Mesendoderm (in vitro differentiated cells): Measurements from ENCODE around the gene PPP1R7.

ENCODE experiments used
- DNase-seq: peaks from one replicate; pipeline ENCODE4 v3.0.0; 2013
- H2AK5ac ChIP-seq: 2 replicates; pipeline ENCODE4 v1.6.1; 2013; ENCODE audit warnings: low read length, inconsistent platforms
- H2BK120ac ChIP-seq: 2 replicates; pipeline ENCODE4 v1.6.1; 2013; ENCODE audit warnings: low read depth, mild to moderate bottlenecking, low read length, moderate library complexity, mixed read lengths
- H2BK15ac ChIP-seq: replicated peaks from 2 replicates; pipeline ENCODE4 v1.6.1; 2013; ENCODE audit warnings: low read depth, mild to moderate bottlenecking, moderate library complexity
- H2BK5ac ChIP-seq: 2 replicates; pipeline ENCODE4 v1.6.1; 2013; ENCODE audit warnings: low read length, inconsistent platforms
- H3K18ac ChIP-seq: 2 replicates; pipeline ENCODE4 v1.6.1; 2013; ENCODE audit warnings: mild to moderate bottlenecking, low read length, mixed read lengths
- H3K23ac ChIP-seq: one replicate; pipeline ENCODE4 v1.6.1; 2013; ENCODE audit warnings: low read length
- H3K27ac ChIP-seq: 2 replicates; pipeline ENCODE4 v1.5.1; 2013; ENCODE audit warnings: low read depth, mild to moderate bottlenecking, inconsistent platforms, low read length, moderate library complexity
- H3K27me3 ChIP-seq: 2 replicates; pipeline ENCODE4 v1.6.1; 2013; ENCODE audit warnings: low read length, control low read depth, mild to moderate bottlenecking, inconsistent platforms; ENCODE audit not compliant: insufficient read depth, poor library complexity
- H3K36me3 ChIP-seq: 2 replicates; pipeline ENCODE4 v1.6.1; 2013; ENCODE audit warnings: low read length, inconsistent platforms; ENCODE audit not compliant: control insufficient read depth, insufficient read depth
- H3K4ac ChIP-seq: one replicate; pipeline ENCODE4 v1.6.1; 2013; ENCODE audit warnings: low read depth, mild to moderate bottlenecking, low read length, moderate library complexity
- H3K4me1 ChIP-seq: 2 replicates; pipeline ENCODE4 v1.6.1; 2013; ENCODE audit warnings: low read depth, low read length, inconsistent platforms; ENCODE audit not compliant: control insufficient read depth
- H3K4me2 ChIP-seq: 2 replicates; pipeline ENCODE4 v1.6.1; 2013; ENCODE audit warnings: low read length
- H3K4me3 ChIP-seq: 2 replicates; pipeline ENCODE4 v1.5.1; 2013; ENCODE audit warnings: mild to moderate bottlenecking, low read length
- H3K56ac ChIP-seq: one replicate; pipeline ENCODE4 v1.6.1; 2013; ENCODE audit warnings: low read length
- H3K79me1 ChIP-seq: 2 replicates; pipeline ENCODE4 v1.6.1; 2013; ENCODE audit warnings: low read length, inconsistent platforms
- H3K79me2 ChIP-seq: 2 replicates; pipeline ENCODE4 v1.6.1; 2013; ENCODE audit warnings: mild to moderate bottlenecking, low read length; ENCODE audit not compliant: control insufficient read depth, insufficient read depth
- H3K9ac ChIP-seq: 2 replicates; pipeline ENCODE4 v1.6.1; 2013; ENCODE audit warnings: low read length, inconsistent platforms
- H4K5ac ChIP-seq: one replicate; pipeline ENCODE4 v1.6.1; 2013; ENCODE audit warnings: low read length
- H4K8ac ChIP-seq: one replicate; pipeline ENCODE4 v1.6.1; 2013; ENCODE audit warnings: low read depth, mild to moderate bottlenecking, control low read depth, low read length, moderate library complexity
- whole genome bisulfite sequencing: extraction: QIAGEN DNeasy Blood & Tissue Kit; methylation state at CpG from one replicate; pipeline ENCODE4 v1.1.7; 2013; ENCODE audit warnings: low lambda C conversion rate, missing lambda C conversion rate; ENCODE audit not compliant: insufficient coverage; ENCODE audit errors: extremely low coverage; 5-methylcytosine and 5-hydroxymethylcytosine counted together

The PPP1R7 gene

DNA sequence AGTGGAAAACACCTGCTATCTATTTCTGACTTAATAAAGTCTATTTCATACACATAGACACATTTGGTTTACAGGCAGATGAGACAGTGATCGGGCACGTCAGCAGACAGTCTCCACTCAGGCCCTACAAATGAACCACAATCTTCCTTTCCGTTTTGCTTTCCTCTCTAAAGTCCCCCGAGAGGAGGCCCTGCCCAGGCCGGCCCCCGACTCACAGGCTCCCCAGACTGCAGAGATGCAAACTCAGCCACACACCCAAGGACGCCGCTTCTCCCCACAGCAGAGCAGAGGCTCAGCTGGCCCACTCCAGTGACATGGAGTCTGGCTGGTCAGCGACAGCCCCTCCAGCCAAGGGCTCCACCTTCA is 38.8 kb upstream of the PPP1R7 start:
- no peak overlapping the region for H2BK5ac ChIP-seq
- no peak overlapping the region for H3K4ac ChIP-seq
- no peak overlapping the region for H3K23ac ChIP-seq
- H3K79me1 ChIP-seq = no peaks in the 10 kb centered on the region
- H3K56ac ChIP-seq = no peak overlapping the region
- H3K4me2 ChIP-seq = no peak overlapping the region
- no peak overlapping the region for H3K27ac ChIP-seq
- H3K18ac ChIP-seq = no peak overlapping the region
- no peak overlapping the region for H2BK15ac ChIP-seq
- no peak overlapping the region for H2AK5ac ChIP-seq
- H3K9ac ChIP-seq = no peak overlapping the region
- no peak overlapping the region for H4K8ac ChIP-seq
- H3K4me1 ChIP-seq = no peaks in the 10 kb centered on the region
- H3K79me2 ChIP-seq = no peaks in the 10 kb centered on the region
- WGBS = no CpG with 5 or more reads among the region's 9 CpGs
- no peak overlapping the region for H3K4me3 ChIP-seq
- no peak overlapping the region for H2BK120ac ChIP-seq
- H3K36me3 ChIP-seq = no peaks in the 10 kb centered on the region
- H3K27me3 ChIP-seq = no peaks in the 10 kb centered on the region
- no peak for DNase-seq
- H4K5ac ChIP-seq = no peak overlapping the region

DNA sequence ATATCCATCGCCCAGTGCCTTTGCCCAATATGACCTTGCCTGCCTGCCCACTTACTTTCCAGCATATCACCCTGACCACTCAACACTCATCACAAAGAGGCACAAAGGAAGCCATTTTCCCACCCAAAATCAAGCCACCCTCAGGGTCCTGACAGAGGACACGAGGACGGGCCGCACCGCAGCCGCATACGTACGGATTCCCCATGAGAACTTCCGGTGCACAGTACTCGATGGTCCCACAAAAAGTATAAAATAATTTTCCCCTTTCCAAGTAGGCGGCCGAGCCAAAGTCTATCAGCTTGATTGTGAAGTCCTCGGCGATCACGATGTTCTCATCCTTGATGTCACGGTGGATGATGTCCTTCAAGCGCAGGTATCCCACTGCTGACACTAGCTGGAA is 38.2 kb upstream of the PPP1R7 start:
- no peak overlapping the region for H3K4me2 ChIP-seq
- no peak overlapping the region for H4K8ac ChIP-seq
- no CpG with 5 or more reads among the region's 17 CpGs for WGBS
- H3K23ac ChIP-seq = no peak overlapping the region
- no peak overlapping the region for H3K4me3 ChIP-seq
- no peaks in the 10 kb centered on the region for H3K79me2 ChIP-seq
- H2AK5ac ChIP-seq = no peak overlapping the region
- H2BK5ac ChIP-seq = no peak overlapping the region
- DNase-seq = no peak
- H3K27me3 ChIP-seq = no peaks in the 10 kb centered on the region
- no peak overlapping the region for H3K56ac ChIP-seq
- H3K18ac ChIP-seq = no peak overlapping the region
- no peak overlapping the region for H2BK120ac ChIP-seq
- H3K27ac ChIP-seq = no peak overlapping the region
- H4K5ac ChIP-seq = no peak overlapping the region
- no peak overlapping the region for H3K4ac ChIP-seq
- no peak overlapping the region for H3K9ac ChIP-seq
- H3K79me1 ChIP-seq = no peaks in the 10 kb centered on the region
- H3K4me1 ChIP-seq = no peaks in the 10 kb centered on the region
- H2BK15ac ChIP-seq = no peak overlapping the region
- no peaks in the 10 kb centered on the region for H3K36me3 ChIP-seq

DNA sequence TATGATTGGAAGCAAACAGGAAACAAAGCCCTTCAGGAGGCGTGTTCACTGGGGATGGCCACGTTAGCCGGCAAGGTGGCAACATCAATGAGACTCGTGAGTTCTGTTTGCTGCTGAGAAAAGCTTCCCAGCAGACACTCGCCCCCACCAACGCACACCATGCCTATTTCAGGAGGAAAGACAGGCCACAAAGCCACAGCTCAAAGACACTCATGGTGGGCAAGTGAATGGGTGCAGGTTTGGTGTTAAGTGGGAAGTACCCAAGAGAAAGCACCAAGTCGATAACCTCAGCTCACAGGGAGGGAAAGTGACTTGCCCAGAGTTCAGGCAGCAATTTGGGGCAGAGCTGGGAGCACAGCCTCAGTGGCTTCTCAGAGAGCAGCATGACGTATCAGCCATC is 37.7 kb upstream of the PPP1R7 start:
- H3K4me2 ChIP-seq = no peak overlapping the region
- no peaks in the 10 kb centered on the region for H3K27me3 ChIP-seq
- no peak overlapping the region for H2BK5ac ChIP-seq
- no peak overlapping the region for H4K8ac ChIP-seq
- H2BK120ac ChIP-seq = no peak overlapping the region
- H3K4ac ChIP-seq = no peak overlapping the region
- H2BK15ac ChIP-seq = no peak overlapping the region
- H3K56ac ChIP-seq = no peak overlapping the region
- no peak overlapping the region for H2AK5ac ChIP-seq
- H3K36me3 ChIP-seq = no peaks in the 10 kb centered on the region
- no peaks in the 10 kb centered on the region for H3K4me1 ChIP-seq
- H3K23ac ChIP-seq = no peak overlapping the region
- H3K18ac ChIP-seq = no peak overlapping the region
- no CpG with 5 or more reads among the region's 8 CpGs for WGBS
- H3K79me1 ChIP-seq = no peaks in the 10 kb centered on the region
- H4K5ac ChIP-seq = no peak overlapping the region
- no peak overlapping the region for H3K9ac ChIP-seq
- no peak overlapping the region for H3K27ac ChIP-seq
- H3K79me2 ChIP-seq = no peaks in the 10 kb centered on the region
- H3K4me3 ChIP-seq = no peak overlapping the region
- DNase-seq = no peak

DNA sequence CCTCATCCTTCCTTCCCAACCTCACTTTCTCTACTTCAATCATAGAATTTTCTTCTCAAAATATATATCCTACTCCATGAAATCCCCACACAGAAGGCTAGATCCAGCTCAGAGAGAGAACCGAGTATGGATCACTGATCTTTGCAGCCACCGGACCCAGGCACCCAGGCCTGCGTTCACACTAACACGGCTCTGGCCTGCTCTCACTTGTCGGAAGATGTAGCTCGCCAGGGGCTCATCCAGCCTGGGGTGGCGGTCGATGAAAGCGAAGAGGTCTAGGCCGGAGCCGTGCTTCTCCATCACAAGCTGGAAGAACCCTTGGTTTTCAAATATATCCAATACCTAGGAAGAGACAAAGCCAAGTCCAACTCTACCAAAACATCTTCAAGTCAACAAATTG is 35.4 kb upstream of the PPP1R7 start:
- no peak overlapping the region for H3K4me3 ChIP-seq
- no peaks in the 10 kb centered on the region for H3K79me1 ChIP-seq
- H4K8ac ChIP-seq = no peak overlapping the region
- WGBS = no CpG with 5 or more reads among the region's 11 CpGs
- no peaks in the 10 kb centered on the region for H3K79me2 ChIP-seq
- H3K36me3 ChIP-seq = no peaks in the 10 kb centered on the region
- no peak overlapping the region for H2BK5ac ChIP-seq
- H3K27me3 ChIP-seq = no peaks in the 10 kb centered on the region
- DNase-seq = no peak
- H3K4me1 ChIP-seq = no peaks in the 10 kb centered on the region
- H2AK5ac ChIP-seq = no peak overlapping the region
- no peak overlapping the region for H3K4me2 ChIP-seq
- no peak overlapping the region for H3K9ac ChIP-seq
- no peak overlapping the region for H3K27ac ChIP-seq
- no peak overlapping the region for H4K5ac ChIP-seq
- H3K23ac ChIP-seq = no peak overlapping the region
- H2BK15ac ChIP-seq = no peak overlapping the region
- no peak overlapping the region for H2BK120ac ChIP-seq
- H3K18ac ChIP-seq = no peak overlapping the region
- no peak overlapping the region for H3K56ac ChIP-seq
- H3K4ac ChIP-seq = no peak overlapping the region

DNA sequence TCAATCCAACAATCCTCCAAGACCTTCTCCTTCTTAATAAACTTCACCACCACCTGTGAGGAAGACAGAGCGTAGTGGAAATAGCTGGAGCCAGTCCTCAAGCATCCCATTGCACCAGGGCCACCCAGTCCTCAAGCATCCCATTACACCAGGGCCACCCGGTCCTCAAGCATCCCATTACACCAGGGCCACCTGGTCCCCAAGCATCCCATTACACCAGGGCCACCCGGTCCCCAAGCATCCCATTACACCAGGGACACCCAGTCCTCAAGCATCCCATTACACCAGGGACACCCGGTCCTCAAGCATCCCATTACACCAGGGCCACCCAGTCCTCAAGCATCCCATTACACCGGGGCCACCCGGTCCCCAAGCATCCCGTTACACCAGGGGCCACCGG is 34.9 kb upstream of the PPP1R7 start:
- H3K23ac ChIP-seq = no peak overlapping the region
- no peaks in the 10 kb centered on the region for H3K36me3 ChIP-seq
- H3K79me1 ChIP-seq = no peaks in the 10 kb centered on the region
- no peak overlapping the region for H3K27ac ChIP-seq
- H4K5ac ChIP-seq = no peak overlapping the region
- H3K4me3 ChIP-seq = no peak overlapping the region
- H2BK120ac ChIP-seq = no peak overlapping the region
- H3K4ac ChIP-seq = no peak overlapping the region
- no peak overlapping the region for H2BK15ac ChIP-seq
- no peaks in the 10 kb centered on the region for H3K4me1 ChIP-seq
- WGBS = no CpG with 5 or more reads among the region's 8 CpGs
- H3K18ac ChIP-seq = no peak overlapping the region
- H3K56ac ChIP-seq = no peak overlapping the region
- no peak overlapping the region for H3K4me2 ChIP-seq
- no peak overlapping the region for H2BK5ac ChIP-seq
- no peak overlapping the region for H4K8ac ChIP-seq
- H2AK5ac ChIP-seq = no peak overlapping the region
- no peak for DNase-seq
- no peaks in the 10 kb centered on the region for H3K79me2 ChIP-seq
- no peak overlapping the region for H3K9ac ChIP-seq
- H3K27me3 ChIP-seq = no peaks in the 10 kb centered on the region

DNA sequence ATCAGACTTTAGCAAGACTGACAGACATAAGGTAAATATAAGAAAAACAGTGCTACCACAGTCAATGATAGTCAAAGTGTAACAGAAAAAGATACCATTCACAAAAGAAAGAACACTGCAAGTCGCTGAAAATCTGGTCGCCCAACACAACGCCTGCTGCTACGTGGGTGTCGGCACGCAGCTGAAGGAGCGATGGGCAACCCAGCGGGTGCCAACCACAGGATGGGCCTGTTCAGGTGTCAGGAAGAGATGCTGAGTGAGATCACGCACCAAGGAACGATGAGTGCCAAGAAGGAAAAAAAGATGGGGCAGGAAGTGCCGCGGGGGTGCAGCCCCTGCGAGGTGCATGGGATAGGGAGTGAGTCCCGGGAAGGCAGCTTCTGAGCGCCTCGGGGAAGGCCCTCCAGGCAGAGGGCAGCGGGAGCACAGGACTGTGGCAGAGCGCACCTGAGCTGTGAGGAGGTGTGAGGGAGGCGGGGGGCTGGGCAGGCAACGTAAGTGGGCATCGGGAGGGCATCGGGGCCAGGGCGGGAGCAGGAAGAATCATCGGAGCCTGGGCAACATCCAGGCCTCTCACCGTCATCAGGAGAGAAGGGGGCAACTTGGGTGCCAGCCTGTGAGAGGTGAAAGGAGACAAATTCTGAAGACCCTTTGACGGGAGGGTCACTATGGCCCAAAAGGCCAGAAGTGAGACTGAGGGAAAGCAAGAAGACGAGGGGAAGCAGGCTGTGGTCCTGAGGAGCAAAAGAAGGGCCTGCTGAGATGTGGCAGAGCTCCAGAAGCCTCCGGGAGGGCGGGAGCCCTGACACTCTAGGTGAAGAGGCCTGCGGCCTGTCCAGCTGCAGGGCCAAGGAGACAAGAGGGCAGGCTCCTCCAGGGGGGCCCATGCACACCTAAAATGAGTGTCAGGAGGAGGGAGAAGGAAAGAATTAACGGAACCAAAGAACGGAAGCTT is 33.4 kb upstream of the PPP1R7 start:
- no peak overlapping the region for H2AK5ac ChIP-seq
- H3K18ac ChIP-seq = no peak overlapping the region
- no peaks in the 10 kb centered on the region for H3K36me3 ChIP-seq
- H3K56ac ChIP-seq = no peak overlapping the region
- DNase-seq = no peak
- no peak overlapping the region for H4K5ac ChIP-seq
- H3K79me1 ChIP-seq = no peaks in the 10 kb centered on the region
- no peak overlapping the region for H3K4me3 ChIP-seq
- H4K8ac ChIP-seq = no peak overlapping the region
- no peak overlapping the region for H3K4me2 ChIP-seq
- H3K27ac ChIP-seq = no peak overlapping the region
- no peak overlapping the region for H2BK5ac ChIP-seq
- H3K4ac ChIP-seq = no peak overlapping the region
- H3K79me2 ChIP-seq = no peaks in the 10 kb centered on the region
- WGBS = no CpG with 5 or more reads among the region's 32 CpGs
- no peak overlapping the region for H2BK15ac ChIP-seq
- no peaks in the 10 kb centered on the region for H3K27me3 ChIP-seq
- no peaks in the 10 kb centered on the region for H3K4me1 ChIP-seq
- no peak overlapping the region for H2BK120ac ChIP-seq
- no peak overlapping the region for H3K9ac ChIP-seq
- H3K23ac ChIP-seq = no peak overlapping the region
